ENCODE measurements around the gene ABCB11. TPM values are rescaled to one million over a fixed set of nuclear protein-coding genes. Genes with fewer than 3 reads are reported as not detected.

ABCB11 gene
- total and polyA plus RNA-seq, 9 of the 15 experiments (the other 6 are each of a cell fraction or from before 2014, with no cell fraction given) = 0.04 to 0.51 (median 0.10) TPM; not detected in 1

GRCh38 chr2:169012191-169012792, 18.8 kb downstream of the ABCB11 start (continued):
- TF ChIP-seq PRDM10 (IDR thresholded peaks at IDR 0.05; ENCODE audit: partially characterized antibody) (peak; percentile 34), E2F1 (CRISPR knock-in tag; IDR thresholded peaks at IDR 0.05) (peak; percentile 68; the same call in 1 of the 2 replicates), MEF2A (IDR thresholded peaks at IDR 0.05; ENCODE audit: control insufficient read depth, low read depth, low read length) (peak; percentile 71; the same call in 1 of the 2 replicates), ZNF395 (CRISPR knock-in tag; IDR thresholded peaks at IDR 0.05) (peak; percentile 81; the same call in 1 of the 2 replicates), MBD2 (IDR thresholded peaks at IDR 0.05; ENCODE audit: borderline replicate concordance, low read depth) (peak; percentile 65; the same call in 1 of the 2 replicates), ZEB2 (IDR thresholded peaks at IDR 0.05) (peak; percentile 82; the same call in 1 of the 2 replicates), JUND (IDR thresholded peaks at IDR 0.05; ENCODE audit: borderline replicate concordance, low read depth, low read length) (peak; percentile 98), JUND (tag; IDR thresholded peaks at IDR 0.05; ENCODE audit: borderline replicate concordance, low read depth, low read length) (peak; percentile 98; the same call in 2 of the 3 replicates), TAL1 (IDR thresholded peaks at IDR 0.05) (peak; percentile 98), FOS (IDR thresholded peaks at IDR 0.05; ENCODE audit: extremely low read depth, insufficient read length) (peak; percentile 71), EP400 (IDR thresholded peaks at IDR 0.05) (peak; percentile 40), JUN (IDR thresholded peaks at IDR 0.05; ENCODE audit: borderline replicate concordance, low read depth, low read length) (peak; percentile 97), JUN (CRISPR knock-in tag; IDR thresholded peaks at IDR 0.05; ENCODE audit: borderline replicate concordance) (peak; percentile 71; the same call in 1 of the 2 replicates), MEIS2 (IDR thresholded peaks at IDR 0.05; ENCODE audit: partially characterized antibody) (peak; percentile 93), ZNF384 (IDR thresholded peaks at IDR 0.05; ENCODE audit: low read depth, low read length) (peak; percentile 9; the same call in 1 of the 2 replicates)
- TF ChIP-seq, protein P1, sequence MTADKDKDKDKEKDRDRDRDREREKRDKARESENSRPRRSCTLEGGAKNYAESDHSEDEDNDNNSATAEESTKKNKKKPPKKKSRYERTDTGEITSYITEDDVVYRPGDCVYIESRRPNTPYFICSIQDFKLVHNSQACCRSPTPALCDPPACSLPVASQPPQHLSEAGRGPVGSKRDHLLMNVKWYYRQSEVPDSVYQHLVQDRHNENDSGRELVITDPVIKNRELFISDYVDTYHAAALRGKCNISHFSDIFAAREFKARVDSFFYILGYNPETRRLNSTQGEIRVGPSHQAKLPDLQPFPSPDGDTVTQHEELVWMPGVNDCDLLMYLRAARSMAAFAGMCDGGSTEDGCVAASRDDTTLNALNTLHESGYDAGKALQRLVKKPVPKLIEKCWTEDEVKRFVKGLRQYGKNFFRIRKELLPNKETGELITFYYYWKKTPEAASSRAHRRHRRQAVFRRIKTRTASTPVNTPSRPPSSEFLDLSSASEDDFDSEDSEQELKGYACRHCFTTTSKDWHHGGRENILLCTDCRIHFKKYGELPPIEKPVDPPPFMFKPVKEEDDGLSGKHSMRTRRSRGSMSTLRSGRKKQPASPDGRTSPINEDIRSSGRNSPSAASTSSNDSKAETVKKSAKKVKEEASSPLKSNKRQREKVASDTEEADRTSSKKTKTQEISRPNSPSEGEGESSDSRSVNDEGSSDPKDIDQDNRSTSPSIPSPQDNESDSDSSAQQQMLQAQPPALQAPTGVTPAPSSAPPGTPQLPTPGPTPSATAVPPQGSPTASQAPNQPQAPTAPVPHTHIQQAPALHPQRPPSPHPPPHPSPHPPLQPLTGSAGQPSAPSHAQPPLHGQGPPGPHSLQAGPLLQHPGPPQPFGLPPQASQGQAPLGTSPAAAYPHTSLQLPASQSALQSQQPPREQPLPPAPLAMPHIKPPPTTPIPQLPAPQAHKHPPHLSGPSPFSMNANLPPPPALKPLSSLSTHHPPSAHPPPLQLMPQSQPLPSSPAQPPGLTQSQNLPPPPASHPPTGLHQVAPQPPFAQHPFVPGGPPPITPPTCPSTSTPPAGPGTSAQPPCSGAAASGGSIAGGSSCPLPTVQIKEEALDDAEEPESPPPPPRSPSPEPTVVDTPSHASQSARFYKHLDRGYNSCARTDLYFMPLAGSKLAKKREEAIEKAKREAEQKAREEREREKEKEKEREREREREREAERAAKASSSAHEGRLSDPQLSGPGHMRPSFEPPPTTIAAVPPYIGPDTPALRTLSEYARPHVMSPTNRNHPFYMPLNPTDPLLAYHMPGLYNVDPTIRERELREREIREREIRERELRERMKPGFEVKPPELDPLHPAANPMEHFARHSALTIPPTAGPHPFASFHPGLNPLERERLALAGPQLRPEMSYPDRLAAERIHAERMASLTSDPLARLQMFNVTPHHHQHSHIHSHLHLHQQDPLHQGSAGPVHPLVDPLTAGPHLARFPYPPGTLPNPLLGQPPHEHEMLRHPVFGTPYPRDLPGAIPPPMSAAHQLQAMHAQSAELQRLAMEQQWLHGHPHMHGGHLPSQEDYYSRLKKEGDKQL (CRISPR knock-in tag; IDR thresholded peaks at IDR 0.05; ENCODE audit: borderline replicate concordance) = peak; percentile 62; the same call in 1 of the 2 replicates
